Measurements from ENCODE around the gene DDIT3.
A peak's percentile ranks its signal among the peaks of the same experiment; 100 is the strongest.

DDIT3 gene

DNA sequence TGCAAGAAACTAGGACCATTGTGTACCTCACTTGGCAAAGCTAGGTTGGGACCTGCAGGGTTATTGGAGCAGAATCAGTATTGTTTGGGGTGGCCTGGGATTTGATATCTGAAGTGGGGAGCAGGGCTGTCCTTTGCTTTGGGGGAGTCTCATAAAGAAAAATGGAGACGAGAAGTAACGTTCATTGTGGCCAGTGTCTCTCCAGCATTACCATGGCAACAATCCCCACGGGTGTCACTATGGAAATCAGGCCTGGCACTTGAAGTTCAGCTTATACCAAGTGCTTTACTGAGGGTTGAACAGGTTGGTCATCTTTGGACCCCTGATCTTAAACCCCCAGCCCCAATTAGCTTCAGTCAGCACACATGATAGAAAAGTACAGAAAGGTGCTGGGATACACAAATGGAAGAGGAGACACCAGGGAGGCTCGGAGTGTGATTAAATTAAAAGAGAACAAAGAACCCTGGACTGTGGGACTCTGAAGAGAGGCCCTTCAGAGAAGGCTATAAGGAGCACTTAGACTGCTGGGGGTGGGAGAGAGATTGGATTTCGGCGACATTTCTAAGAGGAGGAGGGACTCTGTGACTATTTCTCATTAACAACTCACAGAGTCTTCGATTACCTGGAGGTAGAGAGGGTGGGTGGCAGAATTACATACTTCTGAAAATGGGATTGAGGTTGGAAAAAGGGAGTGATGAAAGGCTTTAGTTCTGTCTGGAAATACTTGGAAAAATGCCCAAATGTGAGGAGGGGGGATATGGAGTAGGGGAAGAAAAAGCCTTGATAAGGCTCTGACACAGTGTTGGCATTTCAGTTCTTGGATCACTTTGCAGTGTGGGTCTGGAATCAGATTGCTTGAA is 33.3 kb upstream of the DDIT3 start:
- Histone ChIP-seq H3K36me3 (ENCODE audit: control insufficient read depth in 1 of 2, insufficient read depth in 2 of 2, low read length in 2 of 2) (no peaks in the 10 kb centered on the region), H3K9ac (ENCODE audit: low read depth in 1 of 2, low read length in 2 of 2) (no peak overlapping the region), H3K9me3 (ENCODE audit: control insufficient read depth in 1 of 2, low read length in 2 of 2) (no peaks in the 10 kb centered on the region), H3K4me1 (ENCODE audit: control insufficient read depth in 1 of 2, insufficient read depth in 2 of 2, low read length in 2 of 2) (peaks cover 0 to 3% of the 10 kb centered on the region in 2 donors), H3K4me3 (ENCODE audit: low read depth in 1 of 2, low read length in 2 of 2) (no peak overlapping the region), H3K27ac (ENCODE audit: low read depth, low read length) (no peak overlapping the region), H3K27me3 (ENCODE audit: control insufficient read depth in 1 of 2, insufficient read depth in 2 of 2, low read length in 2 of 2) (peaks cover 26 to 32% of the 10 kb centered on the region in 2 donors)

GRCh38 chr12:57552835-57553313 is 32.6 kb upstream of the DDIT3 start:
- no peak overlapping the region for H3K9ac ChIP-seq (ENCODE audit: low read depth in 1 of 2, low read length in 2 of 2)
- H3K4me3 ChIP-seq (ENCODE audit: low read depth in 1 of 2, low read length in 2 of 2): no peak overlapping the region
- no peaks in the 10 kb centered on the region for H3K9me3 ChIP-seq (ENCODE audit: control insufficient read depth in 1 of 2, low read length in 2 of 2)
- peaks cover 0 to 3% of the 10 kb centered on the region in 2 donors for H3K4me1 ChIP-seq (ENCODE audit: control insufficient read depth in 1 of 2, insufficient read depth in 2 of 2, low read length in 2 of 2)
- H3K27ac ChIP-seq (ENCODE audit: low read depth, low read length): no peak overlapping the region
- H3K27me3 ChIP-seq (ENCODE audit: control insufficient read depth in 1 of 2, insufficient read depth in 2 of 2, low read length in 2 of 2): peaks cover 29 to 35% of the 10 kb centered on the region in 2 donors
- no peaks in the 10 kb centered on the region for H3K36me3 ChIP-seq (ENCODE audit: control insufficient read depth in 1 of 2, insufficient read depth in 2 of 2, low read length in 2 of 2)

DNA sequence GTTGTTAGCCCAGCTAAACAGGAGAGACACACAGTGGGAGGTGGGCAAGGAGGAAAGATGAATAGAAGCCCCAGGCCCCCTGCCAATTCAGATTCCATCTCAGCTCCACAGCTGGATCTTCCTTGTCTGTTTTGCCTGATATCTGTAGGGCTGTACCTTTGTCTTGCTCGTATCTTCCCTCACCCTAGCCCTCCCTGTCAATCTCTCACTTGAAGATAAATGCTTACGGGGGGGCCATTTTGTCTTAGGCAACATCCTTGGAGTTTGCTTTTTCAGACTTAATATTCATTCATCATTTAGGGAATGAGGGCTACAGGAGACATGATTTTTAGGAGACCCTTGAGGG is 32.0 kb upstream of the DDIT3 start:
- Histone ChIP-seq H3K36me3 (ENCODE audit: control insufficient read depth in 1 of 2, insufficient read depth in 2 of 2, low read length in 2 of 2) (no peaks in the 10 kb centered on the region), H3K9me3 (ENCODE audit: control insufficient read depth in 1 of 2, low read length in 2 of 2) (no peaks in the 10 kb centered on the region), H3K4me1 (ENCODE audit: control insufficient read depth in 1 of 2, insufficient read depth in 2 of 2, low read length in 2 of 2) (peaks cover 4 to 6% of the 10 kb centered on the region in 2 donors), H3K9ac (ENCODE audit: low read depth in 1 of 2, low read length in 2 of 2) (no peak overlapping the region), H3K27me3 (ENCODE audit: control insufficient read depth in 1 of 2, insufficient read depth in 2 of 2, low read length in 2 of 2) (peaks cover 29 to 35% of the 10 kb centered on the region in 2 donors), H3K4me3 (ENCODE audit: low read depth in 1 of 2, low read length in 2 of 2) (no peak overlapping the region), H3K27ac (ENCODE audit: low read depth, low read length) (no peak overlapping the region)

- H3K4me3 ChIP-seq (ENCODE audit: low read depth in 1 of 2, low read length in 2 of 2): no peak overlapping the region
- no peak overlapping the region for H3K9ac ChIP-seq (ENCODE audit: low read depth in 1 of 2, low read length in 2 of 2)
- H3K27me3 ChIP-seq (ENCODE audit: control insufficient read depth in 1 of 2, insufficient read depth in 2 of 2, low read length in 2 of 2): peaks cover 29 to 35% of the 10 kb centered on the region in 2 donors
Measured at GRCh38 chr12:57551637-57552305, 31.5 kb upstream of the DDIT3 start.

DNA sequence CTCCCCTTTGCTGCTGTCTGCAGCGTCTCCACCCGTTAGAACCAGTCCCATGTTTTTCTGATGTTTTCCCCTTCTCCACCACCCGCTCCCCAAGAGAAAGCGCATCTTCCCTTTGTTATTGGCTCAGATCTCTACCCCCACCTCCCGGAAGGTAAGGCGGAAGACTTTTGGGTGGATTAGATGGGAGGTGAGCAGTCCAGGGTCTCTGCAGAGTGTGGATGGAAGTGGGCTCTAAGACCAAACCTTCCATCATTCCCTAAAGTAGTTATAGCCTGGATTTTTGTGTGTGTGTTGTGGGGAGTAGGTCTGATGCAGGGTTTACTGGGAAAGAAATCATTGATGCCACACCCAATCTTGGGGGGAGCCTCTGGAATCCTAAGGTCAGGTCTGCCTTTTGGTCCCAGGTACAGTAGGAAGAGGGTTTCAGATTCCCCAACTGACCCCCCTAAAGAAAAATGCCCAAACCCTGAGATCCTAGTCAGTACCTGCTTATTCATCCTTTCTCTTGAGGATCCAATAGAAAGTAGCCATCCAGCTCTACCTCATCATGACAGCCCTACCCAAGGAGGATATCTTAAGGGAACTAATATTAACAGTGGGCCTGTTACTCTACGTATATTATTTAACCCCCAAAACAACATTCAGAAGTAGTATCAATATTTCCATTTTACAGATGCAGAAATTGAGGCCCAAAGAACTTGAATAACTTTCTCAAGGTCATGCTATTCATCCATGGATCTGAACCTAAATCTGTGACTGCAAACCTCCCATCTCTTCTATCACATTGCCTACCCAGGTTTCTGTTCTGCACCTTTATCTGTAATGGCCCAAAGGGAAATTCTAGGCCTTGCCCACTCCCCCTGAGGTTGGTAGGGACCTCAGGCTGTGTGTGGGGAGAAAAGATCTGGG is 30.6 kb upstream of the DDIT3 start:
- H3K4me3 ChIP-seq (ENCODE audit: low read depth in 1 of 2, low read length in 2 of 2): no peak overlapping the region
- no peaks in the 10 kb centered on the region for H3K9me3 ChIP-seq (ENCODE audit: control insufficient read depth in 1 of 2, low read length in 2 of 2)
- peaks cover 29 to 35% of the 10 kb centered on the region in 2 donors for H3K27me3 ChIP-seq (ENCODE audit: control insufficient read depth in 1 of 2, insufficient read depth in 2 of 2, low read length in 2 of 2)
- H3K4me1 ChIP-seq (ENCODE audit: control insufficient read depth in 1 of 2, insufficient read depth in 2 of 2, low read length in 2 of 2): peaks cover 10 to 13% of the 10 kb centered on the region in 2 donors
- no peaks in the 10 kb centered on the region for H3K36me3 ChIP-seq (ENCODE audit: control insufficient read depth in 1 of 2, insufficient read depth in 2 of 2, low read length in 2 of 2)
- H3K9ac ChIP-seq (ENCODE audit: low read depth in 1 of 2, low read length in 2 of 2): no peak overlapping the region
- H3K27ac ChIP-seq (ENCODE audit: low read depth, low read length): no peak overlapping the region

More at GRCh38 chr12:57551637-57552305, 31.5 kb upstream of the DDIT3 start:
- Histone ChIP-seq H3K36me3 (ENCODE audit: control insufficient read depth in 1 of 2, insufficient read depth in 2 of 2, low read length in 2 of 2) (no peaks in the 10 kb centered on the region), H3K9me3 (ENCODE audit: control insufficient read depth in 1 of 2, low read length in 2 of 2) (no peaks in the 10 kb centered on the region), H3K27ac (ENCODE audit: low read depth, low read length) (no peak overlapping the region), H3K4me1 (ENCODE audit: control insufficient read depth in 1 of 2, insufficient read depth in 2 of 2, low read length in 2 of 2) (peaks cover 5 to 8% of the 10 kb centered on the region in 2 donors)

DNA sequence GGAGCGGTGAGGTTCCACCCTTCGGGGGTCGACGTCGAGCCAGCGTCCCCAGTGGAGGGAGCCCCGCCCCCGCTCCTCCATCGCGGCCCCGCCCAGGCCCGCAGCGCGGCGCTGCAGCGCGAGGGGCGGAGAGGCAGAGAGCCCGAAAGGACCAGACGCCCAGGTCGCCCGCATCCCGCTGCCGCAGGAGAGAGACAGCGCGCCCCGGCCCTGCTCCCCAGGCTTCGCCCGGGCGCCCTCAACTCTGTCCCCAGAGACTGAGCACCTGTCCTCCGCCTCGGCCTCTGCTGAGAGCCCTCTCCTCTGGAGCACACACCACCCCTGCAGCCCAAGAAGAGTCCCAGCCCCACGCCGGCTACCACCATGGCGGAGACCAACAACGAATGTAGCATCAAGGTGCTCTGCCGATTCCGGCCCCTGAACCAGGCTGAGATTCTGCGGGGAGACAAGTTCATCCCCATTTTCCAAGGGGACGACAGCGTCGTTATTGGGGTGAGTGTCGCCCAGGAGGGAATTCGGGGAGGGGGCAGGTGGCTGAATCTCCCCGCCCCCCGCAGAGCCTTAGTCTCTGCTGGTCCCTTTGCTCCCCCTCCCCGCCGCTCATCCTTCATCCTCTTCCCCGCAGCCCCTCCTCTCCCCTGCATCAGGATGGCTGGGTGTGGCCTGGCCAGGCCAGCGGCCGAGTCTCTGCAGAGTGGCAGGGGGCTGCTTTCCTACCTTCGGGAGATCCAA is 29.8 kb upstream of the DDIT3 start, which contains the start of gene KIF5A:
Gene KIF5A (plus strand): TSS at position 136 of the 732 bp plus-strand sequence. CDS start 228 bp downstream, at position 364.
- Histone ChIP-seq H3K27me3 (ENCODE audit: control insufficient read depth in 1 of 2, insufficient read depth in 2 of 2, low read length in 2 of 2) (peaks cover 29 to 35% of the 10 kb centered on the region in 2 donors), H3K9ac (ENCODE audit: low read depth in 1 of 2, low read length in 2 of 2) (peak within 1 kb of the TSS in 1 of 2 donors; percentile 16), H3K36me3 (ENCODE audit: control insufficient read depth in 1 of 2, insufficient read depth in 2 of 2, low read length in 2 of 2) (no peaks in the 10 kb centered on the region), H3K27ac (ENCODE audit: low read depth, low read length) (no peak within 1 kb of the TSS), H3K9me3 (ENCODE audit: control insufficient read depth in 1 of 2, low read length in 2 of 2) (no peaks in the 10 kb centered on the region), H3K4me1 (ENCODE audit: control insufficient read depth in 1 of 2, insufficient read depth in 2 of 2, low read length in 2 of 2) (peaks cover 18% of the 10 kb centered on the region in 2 donors), H3K4me3 (ENCODE audit: low read depth in 1 of 2, low read length in 2 of 2) (peak within 1 kb of the TSS; percentile 48 to 53)

- no peak overlapping the region for H3K9ac ChIP-seq (ENCODE audit: low read depth in 1 of 2, low read length in 2 of 2)
- no peaks in the 10 kb centered on the region for H3K9me3 ChIP-seq (ENCODE audit: control insufficient read depth in 1 of 2, low read length in 2 of 2)
- H3K27me3 ChIP-seq (ENCODE audit: control insufficient read depth in 1 of 2, insufficient read depth in 2 of 2, low read length in 2 of 2): peaks cover 29 to 35% of the 10 kb centered on the region in 2 donors
- H3K36me3 ChIP-seq (ENCODE audit: control insufficient read depth in 1 of 2, insufficient read depth in 2 of 2, low read length in 2 of 2): no peaks in the 10 kb centered on the region
- H3K4me3 ChIP-seq (ENCODE audit: low read depth in 1 of 2, low read length in 2 of 2): peak overlapping the region; percentile 48 to 53
- H3K27ac ChIP-seq (ENCODE audit: low read depth, low read length): no peak overlapping the region
- peaks cover 18 to 22% of the 10 kb centered on the region in 2 donors for H3K4me1 ChIP-seq (ENCODE audit: control insufficient read depth in 1 of 2, insufficient read depth in 2 of 2, low read length in 2 of 2)
Measured at GRCh38 chr12:57549203-57549908, 29.0 kb upstream of the DDIT3 start.

DNA sequence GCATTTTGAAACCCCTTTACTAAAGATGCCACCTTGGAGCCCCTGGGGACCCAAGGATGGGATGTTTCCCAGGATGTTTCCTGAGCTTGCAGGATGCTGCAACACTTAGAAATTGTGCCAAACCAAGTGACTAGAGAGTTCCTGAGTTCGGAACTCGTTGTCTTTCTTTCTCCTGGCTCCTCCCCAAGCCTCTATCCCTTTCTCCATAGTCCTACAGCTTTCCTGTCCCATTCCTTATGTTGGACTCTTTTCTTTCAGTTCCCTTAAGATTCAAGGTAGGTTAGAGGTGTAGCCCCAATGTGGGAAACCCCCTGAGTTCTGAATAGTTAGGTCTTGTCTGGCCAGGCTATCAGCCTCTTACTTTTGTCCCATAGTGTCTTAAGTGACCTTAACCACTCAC is 28.2 kb upstream of the DDIT3 start:
- Histone ChIP-seq H3K36me3 (ENCODE audit: control insufficient read depth in 1 of 2, insufficient read depth in 2 of 2, low read length in 2 of 2) (no peaks in the 10 kb centered on the region), H3K4me3 (ENCODE audit: low read depth in 1 of 2, low read length in 2 of 2) (no peak overlapping the region), H3K4me1 (ENCODE audit: control insufficient read depth in 1 of 2, insufficient read depth in 2 of 2, low read length in 2 of 2) (peaks cover 18 to 22% of the 10 kb centered on the region in 2 donors), H3K9ac (ENCODE audit: low read depth in 1 of 2, low read length in 2 of 2) (no peak overlapping the region), H3K27ac (ENCODE audit: low read depth, low read length) (no peak overlapping the region), H3K9me3 (ENCODE audit: control insufficient read depth in 1 of 2, low read length in 2 of 2) (no peaks in the 10 kb centered on the region), H3K27me3 (ENCODE audit: control insufficient read depth in 1 of 2, insufficient read depth in 2 of 2, low read length in 2 of 2) (peaks cover 23 to 35% of the 10 kb centered on the region in 2 donors)

DNA sequence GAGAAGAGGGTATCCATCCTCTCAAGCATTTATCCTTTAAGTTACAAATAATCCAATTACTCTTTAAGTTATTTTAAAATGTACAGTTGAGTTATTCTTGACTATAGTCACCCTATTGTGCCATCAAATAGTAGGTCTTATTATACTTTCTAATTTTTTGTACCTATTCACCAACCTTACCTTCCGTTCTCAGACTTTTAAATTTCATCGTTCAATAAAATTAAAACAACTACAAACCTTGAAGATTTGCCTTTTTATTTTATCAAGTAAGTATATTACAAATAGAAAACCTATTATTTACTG is 27.6 kb upstream of the DDIT3 start:
- H3K27ac ChIP-seq (ENCODE audit: low read depth, low read length): no peak overlapping the region
- peaks cover 23 to 33% of the 10 kb centered on the region in 2 donors for H3K27me3 ChIP-seq (ENCODE audit: control insufficient read depth in 1 of 2, insufficient read depth in 2 of 2, low read length in 2 of 2)
- no peaks in the 10 kb centered on the region for H3K9me3 ChIP-seq (ENCODE audit: control insufficient read depth in 1 of 2, low read length in 2 of 2)
- no peak overlapping the region for H3K9ac ChIP-seq (ENCODE audit: low read depth in 1 of 2, low read length in 2 of 2)
- peaks cover 18 to 22% of the 10 kb centered on the region in 2 donors for H3K4me1 ChIP-seq (ENCODE audit: control insufficient read depth in 1 of 2, insufficient read depth in 2 of 2, low read length in 2 of 2)
- no peaks in the 10 kb centered on the region for H3K36me3 ChIP-seq (ENCODE audit: control insufficient read depth in 1 of 2, insufficient read depth in 2 of 2, low read length in 2 of 2)
- H3K4me3 ChIP-seq (ENCODE audit: low read depth in 1 of 2, low read length in 2 of 2): no peak overlapping the region

All from duodenal mucosa (tissue), 2 donors.